PC-3 (cell line): ENCODE measurements around the gene NCMAP. TPM values are rescaled to one million over a fixed set of nuclear protein-coding genes. Genes with fewer than 3 reads are reported as not detected.
A peak's percentile ranks its signal among the peaks of the same experiment; 100 is the strongest.

Source experiments
- ATAC-seq: fragments of 200-7000 bp; cut with Tn5 transposase; 2 replicates; pipeline ENCODE4 v1.9.1; 2020; ENCODE audit warnings: mild to moderate bottlenecking, moderate library complexity
- BruUV-seq: library from RNA; stranded (reverse); fragments of 400-500 nt; replicated peaks from 2 replicates; lab custom pipeline; 2021; lab: Mats Ljungman, UMichigan
- CTCF ChIA-PET: fragments of 300-600 bp; sonication (Branson Sonifier 250); formaldehyde crosslinking; loops from one replicate; lab custom pipeline; 2022; ENCODE audit warnings: antibody characterized with exemption; lab: Charles Lee
- POLR2A ChIA-PET: fragments of 300-600 bp; sonication (Branson Sonifier 250); formaldehyde crosslinking; loops from one replicate; lab custom pipeline; 2022; ENCODE audit warnings: antibody characterized with exemption; ENCODE audit not compliant: unreplicated experiment; lab: Charles Lee
- DNase-seq: peaks from one replicate; pipeline ENCODE4 v3.0.0-alpha.2; 2015
- H2AFZ ChIP-seq: fragments of 300-600 bp; sonication (generic); 2 replicates; pipeline ENCODE4 v1.6.0; 2016; ENCODE audit warnings: antibody characterized with exemption, low read length
- H3F3A ChIP-seq: fragments of 300-600 bp; sonication (generic); one replicate; pipeline ENCODE4 v1.6.0; 2017; ENCODE audit warnings: antibody characterized with exemption, low read length, control low read depth, mild to moderate bottlenecking; ENCODE audit not compliant: unreplicated experiment
- H3K27ac ChIP-seq: fragments of 300-600 bp; sonication (generic); 2 replicates; pipeline ENCODE4 v1.5.1; 2016; ENCODE audit warnings: mild to moderate bottlenecking, low read length
- H3K27me3 ChIP-seq: fragments of 300-600 bp; sonication (generic); 2 replicates; pipeline ENCODE4 v1.6.1; 2016; ENCODE audit warnings: low read length, mixed read lengths
- H3K36me3 ChIP-seq: fragments of 300-600 bp; sonication (generic); 2 replicates; pipeline ENCODE4 v1.6.1; 2016; ENCODE audit warnings: low read depth, mixed run types, low read length, mixed read lengths
- H3K4me1 ChIP-seq: fragments of 300-600 bp; sonication (generic); 2 replicates; pipeline ENCODE4 v1.5.1; 2016; ENCODE audit warnings: low read length; ENCODE audit not compliant: insufficient read depth
- H3K4me2 ChIP-seq: fragments of 300-600 bp; sonication (generic); 2 replicates; pipeline ENCODE4 v1.6.0; 2016; ENCODE audit warnings: low read length
- H3K4me3 ChIP-seq: fragments of 300-600 bp; sonication (generic); 2 replicates; pipeline ENCODE4 v1.5.1; 2016; ENCODE audit warnings: mild to moderate bottlenecking, low read length, mixed read lengths
- H3K79me2 ChIP-seq: fragments of 300-600 bp; sonication (generic); 2 replicates; pipeline ENCODE4 v1.6.1; 2017; ENCODE audit warnings: low read length, mixed read lengths
- H3K9ac ChIP-seq: fragments of 300-600 bp; sonication (generic); 2 replicates; pipeline ENCODE4 v1.6.0; 2016; ENCODE audit warnings: mild to moderate bottlenecking, low read length
- H3K9me2 ChIP-seq: fragments of 300-600 bp; sonication (generic); replicated peaks from 2 replicates; pipeline ENCODE4 v1.6.1; 2016; ENCODE audit warnings: mixed run types, low read length, mixed read lengths
- H3K9me3 ChIP-seq: fragments of 300-600 bp; sonication (generic); 2 replicates; pipeline ENCODE4 v1.6.1; 2016; ENCODE audit warnings: low read length, mixed read lengths
- H4K20me1 ChIP-seq: fragments of 300-600 bp; sonication (generic); 2 replicates; pipeline ENCODE4 v1.6.1; 2016; ENCODE audit warnings: low read length, mixed read lengths
- EZH2 ChIP-seq: fragments of 300-600 bp; sonication (generic); IDR thresholded peaks from one replicate; pipeline ENCODE4 v1.6.1; 2017; ENCODE audit warnings: antibody characterized with exemption, mild to moderate bottlenecking, low read length; ENCODE audit not compliant: unreplicated experiment
- EZH2phosphoT487 ChIP-seq: fragments of 300-600 bp; sonication (generic); IDR thresholded peaks from 2 replicates; pipeline ENCODE4 v1.6.1; 2018; ENCODE audit warnings: mild to moderate bottlenecking, antibody characterized with exemption, low read length, borderline replicate concordance
- intact Hi-C: fragments of 100-400 bp; cut with micrococcal nuclease; formaldehyde crosslinking; loops from 2 replicates; pipeline ENCODE4 v1.9.0; 2023
- total RNA-seq: library from RNA; depleted of rRNA; stranded (reverse); fragments of >200 nt; gene quantifications from 2 replicates; pipeline ENCODE4 v1.2.3, GENCODE V29; 2014
- TF ChIP-seq, protein P1 (sequence below): fragments of 300-600 bp; sonication (generic); conservative IDR thresholded peaks from 2 replicates; pipeline ENCODE4 v1.5.1; 2017; ENCODE audit warnings: antibody characterized with exemption, low read depth, mild to moderate bottlenecking, low read length

Gene NCMAP
- total RNA-seq, 1 experiment from 2014 or later, result 1.8 TPM

DNA sequence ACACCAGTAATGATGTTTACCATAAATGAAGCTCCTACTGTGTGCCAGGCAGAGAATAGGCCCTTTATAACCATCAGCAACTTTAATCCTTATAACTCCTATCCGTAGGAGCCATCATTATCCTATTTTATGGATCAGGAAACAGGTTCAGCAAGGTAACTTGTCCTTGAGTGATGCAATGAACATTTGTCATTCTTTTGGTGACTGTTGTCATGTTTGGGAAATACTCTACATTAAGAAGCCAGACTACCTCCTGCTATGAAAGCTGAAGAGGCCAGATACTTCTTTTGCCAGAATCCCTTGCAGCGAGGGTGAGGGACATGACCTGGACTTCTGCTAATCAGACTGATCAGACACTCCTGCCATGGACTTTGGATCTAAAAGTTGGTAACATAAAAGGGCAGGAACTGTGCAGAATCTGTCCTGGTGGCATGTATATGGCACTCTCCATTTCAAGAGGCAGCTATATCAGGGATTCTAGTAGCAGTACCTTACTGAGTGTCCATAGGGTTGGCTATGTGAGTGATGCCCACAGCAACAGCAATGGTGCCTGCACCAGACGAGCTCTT lies 54.1 kb downstream of the NCMAP start:
- H2AFZ ChIP-seq, result no peak overlapping the region
- H3K27me3 ChIP-seq, result no peaks in the 10 kb centered on the region
- ChIA-PET POLR2A (no interaction called here), CTCF (no interaction called here)
- no peaks in the 10 kb centered on the region for H4K20me1 ChIP-seq
- no peaks in the 10 kb centered on the region for H3F3A ChIP-seq
- TF ChIP-seq EZH2phosphoT487, result no peak
- TF ChIP-seq EZH2, result no peak
- TF ChIP-seq, protein P1, sequence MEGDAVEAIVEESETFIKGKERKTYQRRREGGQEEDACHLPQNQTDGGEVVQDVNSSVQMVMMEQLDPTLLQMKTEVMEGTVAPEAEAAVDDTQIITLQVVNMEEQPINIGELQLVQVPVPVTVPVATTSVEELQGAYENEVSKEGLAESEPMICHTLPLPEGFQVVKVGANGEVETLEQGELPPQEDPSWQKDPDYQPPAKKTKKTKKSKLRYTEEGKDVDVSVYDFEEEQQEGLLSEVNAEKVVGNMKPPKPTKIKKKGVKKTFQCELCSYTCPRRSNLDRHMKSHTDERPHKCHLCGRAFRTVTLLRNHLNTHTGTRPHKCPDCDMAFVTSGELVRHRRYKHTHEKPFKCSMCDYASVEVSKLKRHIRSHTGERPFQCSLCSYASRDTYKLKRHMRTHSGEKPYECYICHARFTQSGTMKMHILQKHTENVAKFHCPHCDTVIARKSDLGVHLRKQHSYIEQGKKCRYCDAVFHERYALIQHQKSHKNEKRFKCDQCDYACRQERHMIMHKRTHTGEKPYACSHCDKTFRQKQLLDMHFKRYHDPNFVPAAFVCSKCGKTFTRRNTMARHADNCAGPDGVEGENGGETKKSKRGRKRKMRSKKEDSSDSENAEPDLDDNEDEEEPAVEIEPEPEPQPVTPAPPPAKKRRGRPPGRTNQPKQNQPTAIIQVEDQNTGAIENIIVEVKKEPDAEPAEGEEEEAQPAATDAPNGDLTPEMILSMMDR, result no peak
- H3K4me2 ChIP-seq, result no peak overlapping the region
- no peaks in the 10 kb centered on the region for H3K9me2 ChIP-seq
- BruUV-seq, result no TSS peak
- no peaks in the 10 kb centered on the region for H3K79me2 ChIP-seq
- no peaks in the 10 kb centered on the region for H3K9me3 ChIP-seq
- no peak for ATAC-seq
- H3K27ac ChIP-seq, result no peak overlapping the region
- H3K4me1 ChIP-seq, result peaks cover 12% of the 10 kb centered on the region
- DNase-seq, result peak; percentile 54
- intact Hi-C loops, result no loop called here
- H3K4me3 ChIP-seq, result no peak overlapping the region
- no peak overlapping the region for H3K9ac ChIP-seq
- no peaks in the 10 kb centered on the region for H3K36me3 ChIP-seq

DNA sequence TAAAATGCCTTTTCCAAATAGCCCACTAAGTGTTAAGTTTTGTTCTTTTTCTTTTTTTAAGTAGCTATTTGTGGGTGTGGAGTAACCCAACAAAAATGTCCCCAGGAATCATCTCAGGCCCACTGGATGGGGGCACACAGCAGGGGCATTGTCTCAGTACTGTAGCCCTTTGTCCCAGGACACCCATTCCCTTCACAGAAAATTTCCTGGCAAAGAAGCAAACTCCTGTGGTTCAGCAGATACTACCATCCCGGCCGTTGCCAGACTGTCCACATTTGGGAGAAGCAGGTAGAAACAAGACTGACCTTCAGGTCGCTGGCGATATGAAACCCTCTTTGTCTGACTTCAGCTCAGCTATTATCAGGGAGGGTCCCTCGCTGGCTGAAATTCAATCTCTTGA lies 63.5 kb downstream of the NCMAP start:
- BruUV-seq, result no TSS peak
- ChIA-PET CTCF (interaction anchor here (0.6 kb wide), 1 partner anchor 417 kb away, joined by 3 read pairs; no protein-coding TSS in a partner anchor), POLR2A (no interaction called here)
- no peak overlapping the region for H2AFZ ChIP-seq
- no peaks in the 10 kb centered on the region for H3K27me3 ChIP-seq
- no peaks in the 10 kb centered on the region for H3K36me3 ChIP-seq
- no peaks in the 10 kb centered on the region for H3K4me1 ChIP-seq
- no peak overlapping the region for H3K4me2 ChIP-seq
- no peak for TF ChIP-seq EZH2
- TF ChIP-seq, protein P1, result no peak
- H3K9ac ChIP-seq, result no peak overlapping the region
- DNase-seq (no peak), ATAC-seq (no peak)
- no peak overlapping the region for H3K4me3 ChIP-seq
- intact Hi-C loops, result no loop called here
- no peak overlapping the region for H3K27ac ChIP-seq
- no peaks in the 10 kb centered on the region for H3F3A ChIP-seq
- no peaks in the 10 kb centered on the region for H4K20me1 ChIP-seq
- no peaks in the 10 kb centered on the region for H3K9me3 ChIP-seq
- H3K79me2 ChIP-seq, result no peaks in the 10 kb centered on the region
- no peaks in the 10 kb centered on the region for H3K9me2 ChIP-seq

DNA sequence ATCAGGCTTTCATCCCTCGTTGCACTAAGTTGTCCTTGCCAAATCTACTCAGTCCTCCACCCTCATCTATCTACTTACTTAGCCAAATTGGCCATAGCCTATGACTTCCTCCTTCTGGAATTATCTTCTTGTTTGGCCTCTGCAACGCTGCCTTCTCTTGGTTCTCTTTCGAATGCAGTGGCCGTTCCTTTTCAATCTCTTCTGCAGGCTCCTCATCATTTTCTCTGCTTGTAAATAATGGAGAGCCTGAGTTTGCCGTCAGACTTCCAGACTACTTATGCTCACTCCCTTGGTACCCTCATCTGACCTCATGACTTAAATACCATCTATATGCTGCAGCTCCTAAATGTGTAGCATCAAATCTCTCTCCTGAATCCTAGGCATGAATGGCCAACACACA lies 64.8 kb downstream of the NCMAP start:
- Histone ChIP-seq H3K9me2 (no peaks in the 10 kb centered on the region), H3K4me2 (no peak overlapping the region), H3K27ac (no peak overlapping the region), H2AFZ (no peak overlapping the region), H3K4me1 (no peaks in the 10 kb centered on the region), H3K27me3 (no peaks in the 10 kb centered on the region), H3K79me2 (no peaks in the 10 kb centered on the region), H3K9ac (no peak overlapping the region), H4K20me1 (no peaks in the 10 kb centered on the region), H3K36me3 (no peaks in the 10 kb centered on the region), H3F3A (no peaks in the 10 kb centered on the region), H3K9me3 (no peaks in the 10 kb centered on the region), H3K4me3 (no peak overlapping the region)
- intact Hi-C loops, result no loop called here
- CTCF ChIA-PET, result no interaction called here
- no TSS peak for BruUV-seq
- DNase-seq (no peak), ATAC-seq (no peak)
- POLR2A ChIA-PET, result no interaction called here
- TF ChIP-seq EZH2phosphoT487, result no peak
- TF ChIP-seq EZH2, result no peak
- TF ChIP-seq, protein P1, result no peak
